ENCODE data around the gene ZSWIM1.

GRCh38 chr20:45873409-45874103, 7.5 kb upstream of the ZSWIM1 start:
- TF ChIP-seq POLR2A (IDR thresholded peaks at IDR 0.05) (no peak), CTCF (IDR thresholded peaks at IDR 0.05) (no peak)
